Liver (tissue), 3 donors: ENCODE measurements around the gene XG.

Source experiments
- NR2F2 ChIP-seq: IDR thresholded peaks from 2 replicates; pipeline ENCODE4 v1.6.1; 2016; ENCODE audit warnings: antibody characterized with exemption
- RAD21 ChIP-seq, 2 donors: IDR thresholded peaks; 2 replicates each; pipeline ENCODE4 v1.6.1; 2016; ENCODE audit warnings: antibody characterized with exemption in 2 of 2, mild to moderate bottlenecking in 2 of 2
- RXRA ChIP-seq, 2 donors: IDR thresholded peaks; 2 replicates each; pipeline ENCODE4 v1.6.1; 2017 to 2018; ENCODE audit warnings: antibody characterized with exemption in 2 of 2, mild to moderate bottlenecking in 1 of 2
- SP1 ChIP-seq: IDR thresholded peaks from 2 replicates; pipeline ENCODE4 v1.6.1; 2018; ENCODE audit warnings: antibody characterized with exemption, mild to moderate bottlenecking
- TAF1 ChIP-seq: conservative IDR thresholded peaks from 2 replicates; pipeline ENCODE4 v1.6.1; 2016; ENCODE audit warnings: antibody characterized with exemption, mild to moderate bottlenecking
- TF ChIP-seq, protein P1 (sequence below): fragments of 150-350 bp; IDR thresholded peaks from 2 replicates; pipeline ENCODE4 v1.5.1; 2017; ENCODE audit warnings: improper control_type of control experiment, low read depth, low read length; ENCODE audit not compliant: missing input control
- TF ChIP-seq, protein P2 (sequence below): IDR thresholded peaks from 2 replicates; pipeline ENCODE4 v1.6.1; 2016; ENCODE audit warnings: antibody characterized with exemption, mild to moderate bottlenecking
- TF ChIP-seq, protein P3 (sequence below): IDR thresholded peaks from 2 replicates; pipeline ENCODE4 v1.6.1; 2016; ENCODE audit warnings: antibody characterized with exemption
- donor health status: healthy.
- donor health status: healthy.

DNA sequence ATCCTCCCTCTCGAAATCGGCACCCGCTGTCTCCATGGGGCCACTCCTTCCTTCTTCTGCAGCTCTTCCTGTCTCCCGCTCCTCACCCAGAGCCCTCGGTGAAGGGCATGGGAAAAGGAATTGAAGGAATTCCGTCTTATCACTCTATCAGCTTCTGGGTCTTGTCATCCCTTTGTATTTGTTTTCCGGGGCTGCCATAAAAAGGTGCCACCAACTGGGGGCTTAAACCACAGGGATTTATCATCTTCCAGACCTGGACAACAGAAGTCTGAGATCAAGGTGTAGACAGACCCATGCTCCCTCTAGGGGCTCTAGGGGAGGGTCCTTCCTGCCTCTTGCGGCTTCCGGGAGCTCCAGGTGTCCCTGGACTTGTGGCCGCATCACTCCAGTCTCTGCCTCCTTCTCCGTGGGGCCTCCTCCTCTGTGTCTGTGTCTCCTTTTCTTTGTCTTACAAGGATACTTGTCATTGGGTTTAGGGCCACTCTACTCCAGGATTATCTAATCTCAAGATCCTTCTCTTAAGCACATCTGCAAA, 36.7 kb upstream of the XG start:
- TF ChIP-seq, protein P1, sequence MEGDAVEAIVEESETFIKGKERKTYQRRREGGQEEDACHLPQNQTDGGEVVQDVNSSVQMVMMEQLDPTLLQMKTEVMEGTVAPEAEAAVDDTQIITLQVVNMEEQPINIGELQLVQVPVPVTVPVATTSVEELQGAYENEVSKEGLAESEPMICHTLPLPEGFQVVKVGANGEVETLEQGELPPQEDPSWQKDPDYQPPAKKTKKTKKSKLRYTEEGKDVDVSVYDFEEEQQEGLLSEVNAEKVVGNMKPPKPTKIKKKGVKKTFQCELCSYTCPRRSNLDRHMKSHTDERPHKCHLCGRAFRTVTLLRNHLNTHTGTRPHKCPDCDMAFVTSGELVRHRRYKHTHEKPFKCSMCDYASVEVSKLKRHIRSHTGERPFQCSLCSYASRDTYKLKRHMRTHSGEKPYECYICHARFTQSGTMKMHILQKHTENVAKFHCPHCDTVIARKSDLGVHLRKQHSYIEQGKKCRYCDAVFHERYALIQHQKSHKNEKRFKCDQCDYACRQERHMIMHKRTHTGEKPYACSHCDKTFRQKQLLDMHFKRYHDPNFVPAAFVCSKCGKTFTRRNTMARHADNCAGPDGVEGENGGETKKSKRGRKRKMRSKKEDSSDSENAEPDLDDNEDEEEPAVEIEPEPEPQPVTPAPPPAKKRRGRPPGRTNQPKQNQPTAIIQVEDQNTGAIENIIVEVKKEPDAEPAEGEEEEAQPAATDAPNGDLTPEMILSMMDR, result no peak
- TF ChIP-seq SP1, result no peak
- TF ChIP-seq, protein P2, sequence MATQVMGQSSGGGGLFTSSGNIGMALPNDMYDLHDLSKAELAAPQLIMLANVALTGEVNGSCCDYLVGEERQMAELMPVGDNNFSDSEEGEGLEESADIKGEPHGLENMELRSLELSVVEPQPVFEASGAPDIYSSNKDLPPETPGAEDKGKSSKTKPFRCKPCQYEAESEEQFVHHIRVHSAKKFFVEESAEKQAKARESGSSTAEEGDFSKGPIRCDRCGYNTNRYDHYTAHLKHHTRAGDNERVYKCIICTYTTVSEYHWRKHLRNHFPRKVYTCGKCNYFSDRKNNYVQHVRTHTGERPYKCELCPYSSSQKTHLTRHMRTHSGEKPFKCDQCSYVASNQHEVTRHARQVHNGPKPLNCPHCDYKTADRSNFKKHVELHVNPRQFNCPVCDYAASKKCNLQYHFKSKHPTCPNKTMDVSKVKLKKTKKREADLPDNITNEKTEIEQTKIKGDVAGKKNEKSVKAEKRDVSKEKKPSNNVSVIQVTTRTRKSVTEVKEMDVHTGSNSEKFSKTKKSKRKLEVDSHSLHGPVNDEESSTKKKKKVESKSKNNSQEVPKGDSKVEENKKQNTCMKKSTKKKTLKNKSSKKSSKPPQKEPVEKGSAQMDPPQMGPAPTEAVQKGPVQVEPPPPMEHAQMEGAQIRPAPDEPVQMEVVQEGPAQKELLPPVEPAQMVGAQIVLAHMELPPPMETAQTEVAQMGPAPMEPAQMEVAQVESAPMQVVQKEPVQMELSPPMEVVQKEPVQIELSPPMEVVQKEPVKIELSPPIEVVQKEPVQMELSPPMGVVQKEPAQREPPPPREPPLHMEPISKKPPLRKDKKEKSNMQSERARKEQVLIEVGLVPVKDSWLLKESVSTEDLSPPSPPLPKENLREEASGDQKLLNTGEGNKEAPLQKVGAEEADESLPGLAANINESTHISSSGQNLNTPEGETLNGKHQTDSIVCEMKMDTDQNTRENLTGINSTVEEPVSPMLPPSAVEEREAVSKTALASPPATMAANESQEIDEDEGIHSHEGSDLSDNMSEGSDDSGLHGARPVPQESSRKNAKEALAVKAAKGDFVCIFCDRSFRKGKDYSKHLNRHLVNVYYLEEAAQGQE, result no peak
- TF ChIP-seq TAF1, result no peak
- TF ChIP-seq, protein P3, sequence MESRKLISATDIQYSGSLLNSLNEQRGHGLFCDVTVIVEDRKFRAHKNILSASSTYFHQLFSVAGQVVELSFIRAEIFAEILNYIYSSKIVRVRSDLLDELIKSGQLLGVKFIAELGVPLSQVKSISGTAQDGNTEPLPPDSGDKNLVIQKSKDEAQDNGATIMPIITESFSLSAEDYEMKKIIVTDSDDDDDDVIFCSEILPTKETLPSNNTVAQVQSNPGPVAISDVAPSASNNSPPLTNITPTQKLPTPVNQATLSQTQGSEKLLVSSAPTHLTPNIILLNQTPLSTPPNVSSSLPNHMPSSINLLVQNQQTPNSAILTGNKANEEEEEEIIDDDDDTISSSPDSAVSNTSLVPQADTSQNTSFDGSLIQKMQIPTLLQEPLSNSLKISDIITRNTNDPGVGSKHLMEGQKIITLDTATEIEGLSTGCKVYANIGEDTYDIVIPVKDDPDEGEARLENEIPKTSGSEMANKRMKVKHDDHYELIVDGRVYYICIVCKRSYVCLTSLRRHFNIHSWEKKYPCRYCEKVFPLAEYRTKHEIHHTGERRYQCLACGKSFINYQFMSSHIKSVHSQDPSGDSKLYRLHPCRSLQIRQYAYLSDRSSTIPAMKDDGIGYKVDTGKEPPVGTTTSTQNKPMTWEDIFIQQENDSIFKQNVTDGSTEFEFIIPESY, result no peak
- TF ChIP-seq RXRA (IDR thresholded peaks at IDR 0.05), result no peak
- no peak for TF ChIP-seq RAD21 (IDR thresholded peaks at IDR 0.05)
- no peak for TF ChIP-seq NR2F2
